SK-N-SH (cell line): ENCODE results near the gene ABHD8. TPM values are rescaled to one million over a fixed set of nuclear protein-coding genes. Genes with fewer than 3 reads are reported as not detected.

Source experiments
- CTCF ChIA-PET: fragments of 300-600, 350-600 bp; formaldehyde crosslinking; extraction: SDS; loops from one replicate; lab custom pipeline; 2021; lab: Yijun Ruan, JAX
- POLR2A ChIA-PET: fragments of 350-600 bp; sonication (Branson Sonifier 250); formaldehyde crosslinking; extraction: SDS; loops from one replicate; lab custom pipeline; 2020; ENCODE audit warnings: antibody characterized with exemption, inconsistent platforms; lab: Yijun Ruan, JAX
- DNase-seq: peaks from one replicate; pipeline ENCODE4 v3.0.0; 2012
- H2AFZ ChIP-seq: fragments of 200-600 bp; sonication (generic); 2 replicates; pipeline ENCODE4 v1.8.1; 2016; ENCODE audit warnings: antibody characterized with exemption, mild to moderate bottlenecking, low read depth
- H3F3A ChIP-seq: fragments of 200-600 bp; sonication (generic); replicated peaks from 2 replicates; pipeline ENCODE3; 2016; ENCODE audit warnings: antibody characterized with exemption, mild to moderate bottlenecking; ENCODE audit not compliant: insufficient read depth
- H3K27ac ChIP-seq, 2 experiments: fragments of 200-500 bp in 1 of 2; fragments of 200-600 bp in 1 of 2; sonication (Bioruptor generic) in 1 of 2; sonication (generic), shearing (Covaris generic) in 1 of 2; 2 replicates each; pipeline versions ENCODE4 v1.5.1 to v1.6.1; 2014 to 2016; ENCODE audit warnings: low read depth in 2 of 2, inconsistent platforms in 1 of 2, low read length in 1 of 2, mild to moderate bottlenecking in 1 of 2, mixed read lengths in 1 of 2
- H3K27me3 ChIP-seq: fragments of 200-600 bp; sonication (generic), shearing (Covaris generic); 2 replicates; pipeline ENCODE4 v1.6.1; 2016; ENCODE audit warnings: mixed run types; ENCODE audit not compliant: insufficient read depth
- H3K36me3 ChIP-seq, 2 experiments: fragments of 200-500 bp in 1 of 2; fragments of 200-600 bp in 1 of 2; sonication (Bioruptor generic) in 1 of 2; sonication (generic) in 1 of 2; replicated peaks in 1 of 2; 2 replicates each; pipeline versions ENCODE3 to v1.5.1; 2014 to 2016; ENCODE audit warnings: low read length in 1 of 2, mild to moderate bottlenecking in 1 of 2; ENCODE audit not compliant: insufficient read depth in 2 of 2, control insufficient read depth in 1 of 2
- H3K4me1 ChIP-seq, 2 experiments: fragments of 200-500 bp in 1 of 2; fragments of 200-600 bp in 1 of 2; sonication (Bioruptor generic) in 1 of 2; sonication (generic), shearing (Covaris generic) in 1 of 2; 2 replicates each; pipeline versions ENCODE4 v1.5.1 to v1.6.1; 2014 to 2016; ENCODE audit warnings: low read depth in 1 of 2, low read length in 1 of 2, mixed run types in 1 of 2; ENCODE audit not compliant: insufficient read depth in 2 of 2, control insufficient read depth in 1 of 2
- H3K4me2 ChIP-seq: fragments of 200-600 bp; sonication (generic), shearing (Covaris generic); 2 replicates; pipeline ENCODE4 v1.6.1; 2017; ENCODE audit warnings: mixed run types
- H3K4me3 ChIP-seq, 2 experiments: fragments of 200-500 bp in 1 of 2; fragments of 200-600 bp in 1 of 2; sonication (Bioruptor generic) in 1 of 2; sonication (generic), shearing (Covaris generic) in 1 of 2; 2 replicates each; pipeline versions ENCODE4 v1.5.1 to v1.8.1; 2014 to 2016; ENCODE audit warnings: low read depth in 2 of 2, inconsistent platforms in 1 of 2, low read length in 1 of 2, mild to moderate bottlenecking in 1 of 2, mixed read lengths in 1 of 2, moderate library complexity in 1 of 2
- H3K79me2 ChIP-seq: fragments of 200-600 bp; sonication (generic); 2 replicates; pipeline ENCODE4 v1.8.1; 2017; ENCODE audit warnings: mild to moderate bottlenecking; ENCODE audit not compliant: insufficient read depth
- H3K9ac ChIP-seq: fragments of 200-600 bp; sonication (generic); 2 replicates; pipeline ENCODE4 v1.6.1; 2017; ENCODE audit warnings: mixed run types
- H3K9me2 ChIP-seq: fragments of 200-600 bp; sonication (generic); 2 replicates; pipeline ENCODE4 v1.6.1; 2017; ENCODE audit warnings: mixed run types
- H3K9me3 ChIP-seq: fragments of 200-600 bp; sonication (generic); 2 replicates; pipeline ENCODE4 v1.6.1; 2017; ENCODE audit warnings: mixed run types, mild to moderate bottlenecking, moderate library complexity
- H4K20me1 ChIP-seq: fragments of 200-600 bp; sonication (generic); 2 replicates; pipeline ENCODE4 v1.6.1; 2017; ENCODE audit warnings: mild to moderate bottlenecking, mixed run types; ENCODE audit not compliant: insufficient read depth
- CHD2 ChIP-seq: fragments of 150-350 bp; IDR thresholded peaks from 2 replicates; pipeline ENCODE4 v1.6.1; 2018; ENCODE audit warnings: low read length; ENCODE audit not compliant: partially characterized antibody
- CTCF ChIP-seq: fragments of 200-600 bp; sonication (generic); IDR thresholded peaks from 2 replicates; pipeline ENCODE4 v1.6.1; 2017; ENCODE audit warnings: antibody characterized with exemption, mild to moderate bottlenecking, moderate library complexity
- ELF1 ChIP-seq: IDR thresholded peaks from 2 replicates; pipeline ENCODE4 v1.4.0; 2012
- EZH2phosphoT487 ChIP-seq: fragments of 200-600 bp; sonication (generic); IDR thresholded peaks from 2 replicates; pipeline ENCODE4 v1.6.1; 2017; ENCODE audit warnings: low read depth, mixed run types, mild to moderate bottlenecking, antibody characterized with exemption, moderate library complexity, borderline replicate concordance
- FOXM1 ChIP-seq: IDR thresholded peaks from 2 replicates; pipeline ENCODE4 v1.4.0; 2012; ENCODE audit warnings: low read depth, mild to moderate bottlenecking
- GABPA ChIP-seq: IDR thresholded peaks from 2 replicates; pipeline ENCODE4 v1.4.0; 2012; ENCODE audit warnings: low read depth, mild to moderate bottlenecking
- GATA2 ChIP-seq: sonication (generic); formaldehyde crosslinking; IDR thresholded peaks from 2 replicates; pipeline ENCODE4 v1.5.0; 2020; ENCODE audit warnings: mild to moderate bottlenecking, missing genetic modification reagents
- NFIC ChIP-seq: IDR thresholded peaks from 2 replicates; pipeline ENCODE4 v1.4.0; 2012; ENCODE audit warnings: borderline replicate concordance
- NRF1 ChIP-seq: IDR thresholded peaks from 2 replicates; pipeline ENCODE4 v1.6.1; 2012; ENCODE audit warnings: low read depth, mild to moderate bottlenecking, low read length
- PBX3 ChIP-seq: IDR thresholded peaks from 2 replicates; pipeline ENCODE4; 2012
- RAD21 ChIP-seq: IDR thresholded peaks from 2 replicates; pipeline ENCODE4 v1.6.1; 2012; ENCODE audit warnings: mild to moderate bottlenecking, low read length
- RCOR1 ChIP-seq: fragments of 150-350 bp; IDR thresholded peaks from 2 replicates; pipeline ENCODE4 v1.6.1; 2017; ENCODE audit warnings: antibody characterized with exemption, low read length
- SMC3 ChIP-seq: IDR thresholded peaks from 2 replicates; pipeline ENCODE4 v1.6.1; 2012; ENCODE audit warnings: low read depth, low read length, improper control_type of control experiment
- TCF12 ChIP-seq: IDR thresholded peaks from 2 replicates; pipeline ENCODE4 v1.4.0; 2012
- ZBTB33 ChIP-seq: IDR thresholded peaks from 2 replicates; pipeline ENCODE4 v1.4.0; 2012; ENCODE audit warnings: low read depth, borderline replicate concordance
- whole genome bisulfite sequencing: methylation state at CpG from one replicate; pipeline ENCODE4 v1.1.6; 2017; ENCODE audit warnings: low lambda C conversion rate; 5-methylcytosine and 5-hydroxymethylcytosine counted together
- polyA plus RNA-seq, 3 experiments: library from polyadenylated mRNA; depleted of rRNA; stranded (reverse); fragments of >200 nt; gene quantifications; 2 replicates each; pipeline ENCODE4 v1.2.3, GENCODE V29; 2012

Gene ABHD8
- polyA plus RNA-seq, 1 of the 3 experiments (the other 2 are of a cell fraction): 11.1 TPM

GRCh38 chr19:17260842-17261325 is 42.3 kb downstream of the ABHD8 start:
- 29% methylated on average over 15 of the region's 15 CpGs for WGBS
- Histone ChIP-seq H3K27me3 (no peaks in the 10 kb centered on the region), H3K9me3 (peaks cover 9% of the 10 kb centered on the region; the same call in 1 of the 2 replicates), H3K27ac (no peak overlapping the region), H3K4me3 (no peak overlapping the region), H3K4me2 (no peak overlapping the region), H3K36me3 (no peaks in the 10 kb centered on the region), H3K79me2 (no peaks in the 10 kb centered on the region), H4K20me1 (no peaks in the 10 kb centered on the region), H3F3A (peaks cover under 1% of the 10 kb centered on the region), H2AFZ (no peak overlapping the region), H3K9ac (no peak overlapping the region), H3K4me1 (no peaks in the 10 kb centered on the region), H3K9me2 (no peaks in the 10 kb centered on the region)
- TF ChIP-seq CTCF: peak; percentile 71
- TF ChIP-seq GABPA: no peak
- TF ChIP-seq FOXM1: no peak
- TF ChIP-seq TCF12: no peak
- TF ChIP-seq PBX3: no peak
- TF ChIP-seq CHD2: no peak
- no peak for TF ChIP-seq GATA2
- TF ChIP-seq EZH2phosphoT487: no peak
- no peak for TF ChIP-seq RCOR1
- no peak for TF ChIP-seq ELF1
- TF ChIP-seq RAD21: peak; percentile 41
- peak; percentile 47; the same call in 1 of the 2 replicates for TF ChIP-seq SMC3
- no peak for TF ChIP-seq NFIC
- no peak for TF ChIP-seq NRF1
- TF ChIP-seq ZBTB33: no peak
- POLR2A ChIA-PET: interaction anchor here (2.2 kb wide), 1 partner anchor 46 kb away, joined by 4 read pairs; the partner anchor contains the start of gene USE1
- CTCF ChIA-PET: interaction anchor here (0.6 to 1.8 kb wide), 7 partner anchors 9 to 46 kb away, joined by 3 to 14 read pairs (median 5); partner anchors contain the start of genes ANKLE1 and USE1
- peak; percentile 87 for DNase-seq
